K562 treated with DMSO at 1 percent for 24 hours (cell line): Measurements from ENCODE around the gene DPY19L1. TPM values are rescaled to one million over a fixed set of nuclear protein-coding genes. Genes with fewer than 3 reads are reported as not detected.

Experiments used
- total RNA-seq: library from RNA; unstranded; fragments of 300-600 nt; gene quantifications from 2 replicates; pipeline ENCODE4 v1.2.3, GENCODE V29; 2022; ENCODE audit warnings: low read depth; ENCODE audit not compliant: insufficient read depth

The DPY19L1 gene
- total RNA-seq = 11.6 and 14.4 TPM in 2 replicates

GRCh38 chr7:35037211-35037525 is at the start of gene DPY19L1:
DPY19L1 (minus strand) TSS chr7:35037485; CDS start chr7:35037394, 91 bp downstream.

Other genes with a start within 250 kb of the DPY19L1 start
- gene TBX20, start 216.6 kb upstream of the DPY19L1 start, total RNA-seq = not detected in 2 replicates